ENCODE measurements around the gene HAVCR2. TPM values are rescaled to one million over a fixed set of nuclear protein-coding genes. Genes with fewer than 3 reads are reported as not detected.
"Not testable (repeated sequence)": the region's sequence is repeated elsewhere in the genome, so short reads cannot be mapped to it uniquely, and the experiment has no call there.

The HAVCR2 gene
- total and polyA plus RNA-seq, 9 of the 15 experiments (the other 6 are each of a cell fraction or from before 2014, with no cell fraction given): 0.04 to 0.11 (median 0.06) TPM; not detected in 5

- TF ChIP-seq COPS2 (conservative IDR thresholded peaks at IDR 0.05): no peak
- TF ChIP-seq ESRRA (IDR thresholded peaks at IDR 0.05; ENCODE audit: borderline replicate concordance, low read depth): no peak
- Histone ChIP-seq H3K4me1 (replicated peaks in 1 of 2; ENCODE audit: control insufficient read depth in 2 of 2, insufficient read depth in 2 of 2, low read length in 2 of 2) (no peaks in the 10 kb centered on the region), H2AFZ (ENCODE audit: low read depth, low read length) (no peak overlapping the region), H3K79me2 (ENCODE audit: control insufficient read depth, insufficient read depth, low read length) (no peaks in the 10 kb centered on the region; the same call in 2 of the 3 replicates), H3K9ac (ENCODE audit: insufficient read depth in 1 of 2, low read depth in 2 of 2, low read length in 2 of 2) (no peak overlapping the region), H4K20me1 (replicated peaks; ENCODE audit: control insufficient read depth, insufficient read depth, low read length) (no peaks in the 10 kb centered on the region), H3K4me3 (no peak overlapping the region), H3K27ac (ENCODE audit: extremely low read depth, low read depth, low read length) (no peak overlapping the region), H3K9me1 (ENCODE audit: control insufficient read depth, insufficient read depth, low read length) (no peaks in the 10 kb centered on the region), H3K36me3 (ENCODE audit: control insufficient read depth, insufficient read depth, low read length) (no peaks in the 10 kb centered on the region), H3K4me2 (ENCODE audit: insufficient read depth, low read length) (no peak overlapping the region), H3K9me3 (replicated peaks; ENCODE audit: control insufficient read depth, insufficient read depth, low read depth, low read length) (no peaks in the 10 kb centered on the region), H3K27me3 (ENCODE audit: control insufficient read depth in 2 of 2, insufficient read depth in 2 of 2, low read length in 2 of 2) (peaks cover 0 to 5% of the 10 kb centered on the region in 2 experiments; a peak in 1 of 5 replicates)
- intact Hi-C loops (cut with micrococcal nuclease) (no loop called here), in situ Hi-C loops (cut with MboI) (no loop called here)
- ATAC-seq (no peak), FAIRE-seq (no peak), DNase-seq (ENCODE audit: extremely low read depth in 1 of 4, low spot score in 3 of 4) (no peak)
- no TSS peak for BruUV-seq (replicated peaks)
- POLR2A ChIA-PET: no interaction called here
- CTCF ChIA-PET (ENCODE audit: low intra/inter-chr PET ratio): no interaction called here
- 0% methylated on average over 5 of the region's 5 CpGs for WGBS (ENCODE audit: insufficient coverage, low coverage, missing lambda C conversion rate)
Measured at GRCh38 chr5:157047898-157048297, 60.9 kb downstream of the HAVCR2 start.

GRCh38 chr5:157047016-157047415, 61.8 kb downstream of the HAVCR2 start:
- CTCF ChIA-PET (ENCODE audit: low intra/inter-chr PET ratio); H3K9ac ChIP-seq (ENCODE audit: insufficient read depth in 1 of 2, low read depth in 2 of 2, low read length in 2 of 2); H4K20me1 ChIP-seq (replicated peaks; ENCODE audit: control insufficient read depth, insufficient read depth, low read length); in situ Hi-C loops (cut with MboI); H3K79me2 ChIP-seq (ENCODE audit: control insufficient read depth, insufficient read depth, low read length); H3K27me3 ChIP-seq (ENCODE audit: control insufficient read depth in 2 of 2, insufficient read depth in 2 of 2, low read length in 2 of 2); H3K4me2 ChIP-seq (ENCODE audit: insufficient read depth, low read length); ATAC-seq; H2AFZ ChIP-seq (ENCODE audit: low read depth, low read length); H3K4me3 ChIP-seq; H3K9me1 ChIP-seq (ENCODE audit: control insufficient read depth, insufficient read depth, low read length); H3K27ac ChIP-seq (ENCODE audit: extremely low read depth, low read depth, low read length); intact Hi-C loops (cut with micrococcal nuclease); DNase-seq (ENCODE audit: extremely low read depth in 1 of 4, low spot score in 3 of 4); BruUV-seq (replicated peaks); H3K36me3 ChIP-seq (ENCODE audit: control insufficient read depth, insufficient read depth, low read length); POLR2A ChIA-PET; H3K9me3 ChIP-seq (replicated peaks; ENCODE audit: control insufficient read depth, insufficient read depth, low read depth, low read length); H3K4me1 ChIP-seq (replicated peaks in 1 of 2; ENCODE audit: control insufficient read depth in 2 of 2, insufficient read depth in 2 of 2, low read length in 2 of 2); FAIRE-seq: not testable (repeated sequence)
- 1% methylated on average over 4 of the region's 4 CpGs for WGBS (ENCODE audit: insufficient coverage, low coverage, missing lambda C conversion rate)

All from K562 (cell line).